ENCODE results near the gene RBM7.

The RBM7 gene

GRCh38 chr11:114382509-114382908 is 18.0 kb upstream of the RBM7 start:
- H3K27ac ChIP-seq = no peak overlapping the region
- no peak for TF ChIP-seq CTCF (conservative IDR thresholded peaks at IDR 0.05)

- H3K27ac ChIP-seq = no peak overlapping the region
Observed at GRCh38 chr11:114384487-114384886, 16.0 kb upstream of the RBM7 start.

GRCh38 chr11:114386131-114386530 is 14.3 kb upstream of the RBM7 start:
- peak overlapping the region; percentile 25 for H3K27ac ChIP-seq
- TF ChIP-seq CTCF (conservative IDR thresholded peaks at IDR 0.05) = no peak

More at GRCh38 chr11:114384487-114384886, 16.0 kb upstream of the RBM7 start:
- no peak for TF ChIP-seq CTCF (conservative IDR thresholded peaks at IDR 0.05)

- TF ChIP-seq CTCF (conservative IDR thresholded peaks at IDR 0.05) = no peak
- H3K27ac ChIP-seq = peak overlapping the region; percentile 25
Observed at GRCh38 chr11:114386545-114386944, 13.9 kb upstream of the RBM7 start.

GRCh38 chr11:114392735-114393667 is 7.5 kb upstream of the RBM7 start:
- no peak overlapping the region for H3K27ac ChIP-seq
- no peak for TF ChIP-seq CTCF (conservative IDR thresholded peaks at IDR 0.05)

GRCh38 chr11:114395736-114396135 is 4.7 kb upstream of the RBM7 start:
- TF ChIP-seq CTCF (conservative IDR thresholded peaks at IDR 0.05) = peak; percentile 53; the same call in 1 of the 2 replicates
- no peak overlapping the region for H3K27ac ChIP-seq

GRCh38 chr11:114396916-114397315 is 3.5 kb upstream of the RBM7 start:
- no peak overlapping the region for H3K27ac ChIP-seq
- no peak for TF ChIP-seq CTCF (conservative IDR thresholded peaks at IDR 0.05)

Measured in VCaP (cell line).